H1 (cell line): Measurements from ENCODE around the gene FBLN2. TPM values are rescaled to one million over a fixed set of nuclear protein-coding genes. Genes with fewer than 3 reads are reported as not detected.
A peak's percentile ranks its signal among the peaks of the same experiment; 100 is the strongest.

Experiments
- CTCF ChIA-PET: fragments of 300-600 bp; sonication (Branson Sonifier 250); formaldehyde crosslinking; loops from one replicate; lab custom pipeline; 2021; ENCODE audit not compliant: partially characterized antibody; lab: Charles Lee
- POLR2A ChIA-PET: fragments of 300-600 bp; sonication (Branson Sonifier 250); formaldehyde crosslinking; loops from one replicate; lab custom pipeline; 2021; ENCODE audit warnings: inconsistent platforms; ENCODE audit not compliant: partially characterized antibody; lab: Charles Lee
- DNase-seq, 2 experiments: peaks; one replicate each; pipeline versions ENCODE4 v3.0.0 to v3.0.0-alpha.2; 2010 to 2022; ENCODE audit warnings: low spot score in 2 of 2, low read depth in 1 of 2, mixed read lengths in 1 of 2
- FAIRE-seq: peaks from 2 replicates; lab custom pipeline; 2011; peaks lifted over from hg19 to GRCh38; lab: Jason Lieb, UNC
- H2AFZ ChIP-seq: 2 replicates; pipeline ENCODE4 v1.8.1; 2012; ENCODE audit warnings: low read length, inconsistent platforms
- H2AK5ac ChIP-seq: 2 replicates; pipeline ENCODE4 v1.6.1; 2013; ENCODE audit warnings: low read depth, low read length
- H2BK120ac ChIP-seq: replicated peaks from 2 replicates; pipeline ENCODE3; 2013; ENCODE audit warnings: low read depth, low read length, inconsistent platforms
- H2BK12ac ChIP-seq: 2 replicates; pipeline ENCODE4 v1.6.1; 2013; ENCODE audit warnings: low read depth, low read length
- H2BK15ac ChIP-seq: 2 replicates; pipeline ENCODE4 v1.6.1; 2013; ENCODE audit warnings: low read length
- H2BK20ac ChIP-seq: 2 replicates; pipeline ENCODE4 v1.6.1; 2013; ENCODE audit warnings: low read length
- H2BK5ac ChIP-seq: 2 replicates; pipeline ENCODE4 v1.6.1; 2013; ENCODE audit warnings: low read depth, low read length
- H3K14ac ChIP-seq: 2 replicates; pipeline ENCODE4 v1.6.1; 2013; ENCODE audit warnings: inconsistent platforms; ENCODE audit not compliant: insufficient read length
- H3K18ac ChIP-seq: 2 replicates; pipeline ENCODE4 v1.6.1; 2013; ENCODE audit warnings: low read length; ENCODE audit errors: extremely low read depth
- H3K23ac ChIP-seq: 2 replicates; pipeline ENCODE4 v1.6.1; 2013; ENCODE audit warnings: inconsistent platforms; ENCODE audit not compliant: insufficient read length
- H3K23me2 ChIP-seq: 2 replicates; pipeline ENCODE4 v1.6.1; 2013; ENCODE audit warnings: low read depth, low read length
- H3K27ac ChIP-seq: 2 replicates; pipeline ENCODE4 v1.6.1; 2011; ENCODE audit warnings: low read depth, low read length, inconsistent platforms
- H3K27me3 ChIP-seq, 4 experiments: replicated peaks in 1 of 4; 1 replicate in 1 of 4; 2 replicates in 3 of 4; pipeline versions ENCODE4 v1.6.1 to v1.8.1; 2011 to 2013; ENCODE audit warnings: low read length in 3 of 4, mild to moderate bottlenecking in 3 of 4, inconsistent platforms in 2 of 4, mixed read lengths in 2 of 4, moderate library complexity in 1 of 4; ENCODE audit not compliant: control insufficient read depth in 3 of 4, insufficient read depth in 3 of 4; ENCODE audit errors: extremely low read depth in 1 of 4
- H3K36me3 ChIP-seq, 4 experiments: 2 replicates each; pipeline versions ENCODE4 v1.6.1 to v1.8.1; 2011 to 2013; ENCODE audit warnings: mild to moderate bottlenecking in 4 of 4, low read length in 3 of 4, moderate library complexity in 2 of 4, control low read depth in 1 of 4, inconsistent platforms in 1 of 4; ENCODE audit not compliant: insufficient read depth in 4 of 4, control insufficient read depth in 2 of 4
- H3K4ac ChIP-seq: replicated peaks from 2 replicates; pipeline ENCODE3; 2013; ENCODE audit warnings: low read length, low read depth, mixed read lengths, inconsistent platforms; ENCODE audit not compliant: insufficient read length
- H3K4me1 ChIP-seq, 4 experiments: replicated peaks in 1 of 4; 1 replicate in 1 of 4; 2 replicates in 3 of 4; pipeline versions ENCODE4 v1.6.1 to v1.8.1; 2011 to 2013; ENCODE audit warnings: low read length in 3 of 4, inconsistent platforms in 2 of 4, mixed read lengths in 1 of 4; ENCODE audit not compliant: insufficient read depth in 4 of 4, control insufficient read depth in 3 of 4
- H3K4me2 ChIP-seq, 2 experiments: 2 replicates each; pipeline versions ENCODE4 v1.6.1 to v1.8.1; 2011 to 2013; ENCODE audit warnings: low read depth in 2 of 2, low read length in 2 of 2, control low read depth in 1 of 2, inconsistent platforms in 1 of 2, mild to moderate bottlenecking in 1 of 2; ENCODE audit not compliant: insufficient read depth in 1 of 2
- H3K4me3 ChIP-seq, 4 experiments: fragments of 200-600, 300-600 bp in 1 of 4; sonication (generic), shearing (Covaris generic), sonication (Bioruptor Twin) in 1 of 4; 2 replicates each; pipeline versions ENCODE4 v1.5.1 to v1.8.1; 2011 to 2016; ENCODE audit warnings: low read length in 4 of 4, low read depth in 3 of 4, control low read depth in 2 of 4, inconsistent platforms in 2 of 4, mild to moderate bottlenecking in 2 of 4, mixed read lengths in 1 of 4, moderate library complexity in 1 of 4; ENCODE audit not compliant: insufficient read depth in 2 of 4; ENCODE audit errors: extremely low read depth in 1 of 4
- H3K56ac ChIP-seq: replicated peaks from 2 replicates; pipeline ENCODE3; 2013; ENCODE audit warnings: low read depth, mild to moderate bottlenecking, mixed read lengths, low read length, inconsistent platforms; ENCODE audit not compliant: insufficient read length
- H3K79me1 ChIP-seq: 2 replicates; pipeline ENCODE4 v1.6.1; 2013; ENCODE audit warnings: low read depth, low read length, control low read depth
- H3K79me2 ChIP-seq, 2 experiments: 2 replicates each; pipeline versions ENCODE4 v1.6.1 to v1.8.1; 2012 to 2013; ENCODE audit warnings: low read length in 2 of 2, mild to moderate bottlenecking in 2 of 2, inconsistent platforms in 1 of 2; ENCODE audit not compliant: insufficient read depth in 2 of 2, control insufficient read depth in 1 of 2
- H3K9ac ChIP-seq, 4 experiments: replicated peaks in 1 of 4; 1 replicate in 1 of 4; 2 replicates in 3 of 4; pipeline versions ENCODE4 v1.6.1 to v1.8.1; 2011 to 2013; ENCODE audit warnings: low read depth in 3 of 4, low read length in 3 of 4, control low read depth in 2 of 4, mild to moderate bottlenecking in 2 of 4, moderate library complexity in 2 of 4, inconsistent platforms in 1 of 4; ENCODE audit errors: extremely low read depth in 1 of 4
- H3K9me3 ChIP-seq, 2 experiments: 2 replicates each; pipeline versions ENCODE4 v1.6.1 to v1.8.1; 2012 to 2013; ENCODE audit warnings: mild to moderate bottlenecking in 2 of 2, moderate library complexity in 2 of 2, control low read depth in 1 of 2, inconsistent platforms in 1 of 2, low read depth in 1 of 2, low read length in 1 of 2, mixed read lengths in 1 of 2; ENCODE audit not compliant: insufficient read depth in 2 of 2
- H4K20me1 ChIP-seq, 2 experiments: replicated peaks in 1 of 2; 2 replicates each; pipeline versions ENCODE3 to v1.8.1; 2011 to 2013; ENCODE audit warnings: inconsistent platforms in 2 of 2, low read length in 2 of 2, mild to moderate bottlenecking in 1 of 2; ENCODE audit not compliant: insufficient read depth in 2 of 2, control insufficient read depth in 1 of 2
- H4K5ac ChIP-seq: 2 replicates; pipeline ENCODE4 v1.6.1; 2013; ENCODE audit warnings: low read length, low read depth, mixed read lengths, inconsistent platforms; ENCODE audit not compliant: insufficient read length
- H4K8ac ChIP-seq: 2 replicates; pipeline ENCODE4 v1.8.0; 2013; ENCODE audit warnings: mild to moderate bottlenecking, moderate library complexity, low read length, inconsistent platforms; ENCODE audit not compliant: insufficient read depth; ENCODE audit errors: extremely low read depth
- H4K91ac ChIP-seq: replicated peaks from 2 replicates; pipeline ENCODE3; 2013; ENCODE audit warnings: low read length, mixed read lengths, inconsistent platforms; ENCODE audit not compliant: insufficient read length
- ATF2 ChIP-seq: IDR thresholded peaks from 2 replicates; pipeline ENCODE4 v1.6.1; 2012; ENCODE audit warnings: low read length, inconsistent platforms
- ATF3 ChIP-seq: IDR thresholded peaks from 2 replicates; pipeline ENCODE4 v1.6.1; 2011; ENCODE audit warnings: low read depth, mild to moderate bottlenecking, low read length; ENCODE audit not compliant: insufficient read depth
- CHD1 ChIP-seq: IDR thresholded peaks from 2 replicates; pipeline ENCODE4 v1.6.1; 2012; ENCODE audit warnings: low read depth, low read length, improper control_type of control experiment
- POLR2A ChIP-seq, 2 experiments: IDR thresholded peaks; 1 replicate in 1 of 2; 2 replicates in 1 of 2; pipeline ENCODE4 v1.6.1; 2011; ENCODE audit warnings: low read depth in 2 of 2, low read length in 2 of 2, mild to moderate bottlenecking in 2 of 2; ENCODE audit errors: control extremely low read depth in 1 of 2
- RNF2 ChIP-seq: fragments of 200-900, 300-1000 bp; sonication (generic); IDR thresholded peaks from 2 replicates; pipeline ENCODE4 v1.7.1; 2016; ENCODE audit warnings: borderline replicate concordance, low read depth, mild to moderate bottlenecking, antibody characterized with exemption, low read length; ENCODE audit not compliant: poor library complexity, severe bottlenecking; ENCODE audit errors: missing control alignments
- SIN3A ChIP-seq, 2 experiments: IDR thresholded peaks in 1 of 2; conservative IDR thresholded peaks in 1 of 2; 2 replicates each; pipeline ENCODE4 v1.6.1; 2011 to 2012; ENCODE audit warnings: low read length in 2 of 2, improper control_type of control experiment in 1 of 2, low read depth in 1 of 2, mild to moderate bottlenecking in 1 of 2
- SIRT6 ChIP-seq: IDR thresholded peaks from one replicate; pipeline ENCODE4 v1.7.1; 2012; ENCODE audit warnings: low read length, inconsistent platforms
- TAF7 ChIP-seq: optimal IDR thresholded peaks from 2 replicates; pipeline ENCODE3; 2011; ENCODE audit warnings: low read depth, mild to moderate bottlenecking, inconsistent platforms, low read length, moderate library complexity, borderline replicate concordance
- TCF12 ChIP-seq: IDR thresholded peaks from 2 replicates; pipeline ENCODE4 v1.6.1; 2011; ENCODE audit warnings: low read depth, mild to moderate bottlenecking, low read length
- WGBS, 2 experiments: shearing (Covaris generic) in 1 of 2; methylation state at CpG; one replicate each; pipeline versions ENCODE4 v1.1.6 to v1.1.7; 2013 to 2015; ENCODE audit warnings: low lambda C conversion rate in 2 of 2, mixed read lengths in 2 of 2, inconsistent platforms in 1 of 2, low coverage in 1 of 2, missing lambda C conversion rate in 1 of 2; ENCODE audit not compliant: insufficient replicate concordance in 2 of 2, insufficient coverage in 1 of 2, insufficient read length in 1 of 2; ENCODE audit errors: extremely low coverage in 1 of 2, missing lambda C conversion rate in 1 of 2; 5-methylcytosine and 5-hydroxymethylcytosine counted together
- polyA plus RNA-seq, 7 experiments: library from polyadenylated mRNA; depleted of rRNA in 3 of 7; stranded (reverse) in 5 of 7; unstranded in 2 of 7; fragments of >200 nt in 5 of 7; fragments of 200-250 nt in 2 of 7; gene quantifications; 1 replicate in 5 of 7; 2 replicates in 1 of 7; 4 replicates in 1 of 7; pipeline versions ENCODE4 v1.2.1 to v1.2.3, GENCODE V29; 2011 to 2013; ENCODE audit warnings: missing spikeins in 2 of 7, mixed read lengths in 2 of 7
- total RNA-seq: library from RNA; stranded (reverse); fragmentation: NEBNext Ultra II Directional; extraction: Animal tissue kit (Norgen Biotek cat#: 25700); gene quantifications from 2 replicates; pipeline ENCODE4 v1.2.1, GENCODE V29; 2021

Gene FBLN2
- total and polyA plus RNA-seq, 2 of the 8 experiments (the other 6 are each of a cell fraction or from before 2014, with no cell fraction given) = 17.4 to 24.2 TPM

DNA sequence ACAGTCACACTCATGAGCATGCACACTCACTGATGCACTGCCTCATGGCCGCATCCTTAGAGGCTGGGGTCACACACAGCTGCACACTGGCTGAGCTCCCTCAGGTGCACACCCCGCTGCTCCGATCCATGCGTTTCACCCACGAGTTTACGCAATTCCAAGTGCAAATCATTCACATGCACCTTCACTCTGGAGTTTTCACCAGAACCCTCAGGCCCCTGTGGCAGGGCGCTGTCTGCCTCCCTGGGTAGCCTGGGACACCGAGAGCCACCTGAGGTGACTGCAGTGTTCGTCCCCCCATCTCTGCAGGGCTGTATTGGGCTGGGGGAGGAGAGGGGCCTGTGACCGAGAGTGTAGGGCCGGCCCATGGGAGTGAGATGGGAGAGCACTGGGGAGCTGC is 134.8 kb downstream of the FBLN2 start:
- Histone ChIP-seq H3K14ac (no peak overlapping the region), H3K23me2 (peaks cover 7% of the 10 kb centered on the region; the same call in 1 of the 2 replicates), H4K8ac (no peak overlapping the region), H3K4ac (no peak overlapping the region), H2BK5ac (peak overlapping the region; percentile 52; the same call in 1 of the 2 replicates), H4K91ac (no peak overlapping the region), H2BK12ac (no peak overlapping the region), H3K18ac (no peak overlapping the region), H2BK120ac (no peak overlapping the region), H3K36me3 (no peaks in the 10 kb centered on the region), H3K4me3 (no peak overlapping the region), H3K9ac (no peak overlapping the region), H3K27me3 (peaks cover 0 to 2% (median under 1%) of the 10 kb centered on the region in 4 experiments; a peak in 3 of 7 replicates), H3K4me1 (peaks cover 2 to 15% (median 8%) of the 10 kb centered on the region in 4 experiments; a peak in 6 of 7 replicates), H3K23ac (no peak overlapping the region), H2BK15ac (no peak overlapping the region; the same call in 1 of the 2 replicates), H3K27ac (no peak overlapping the region), H3K56ac (no peak overlapping the region), H3K79me1 (no peaks in the 10 kb centered on the region), H2AK5ac (no peak overlapping the region), H3K4me2 (no peak overlapping the region), H2AFZ (no peak overlapping the region), H4K5ac (no peak overlapping the region), H3K9me3 (no peaks in the 10 kb centered on the region), H3K79me2 (no peaks in the 10 kb centered on the region), H4K20me1 (peaks cover 0 to 4% of the 10 kb centered on the region in 2 experiments), H2BK20ac (no peak overlapping the region)
- WGBS, 2 experiments = 88% methylated on average over 11 of the region's 11 CpGs; no CpG with 5 or more reads in 1 of the 2 experiments
- FAIRE-seq = no peak
- CTCF ChIA-PET = interaction anchor here (1.3 to 6.2 kb wide), 2 partner anchors 27 to 33 kb away, joined by 3 to 58 read pairs; no protein-coding TSS in a partner anchor
- no peak for TF ChIP-seq ATF3
- no peak for TF ChIP-seq SIRT6
- no peak for TF ChIP-seq CHD1
- no peak for TF ChIP-seq TAF7
- no peak for TF ChIP-seq TCF12
- TF ChIP-seq SIN3A (conservative IDR thresholded peaks at IDR 0.05 in 1 of 2, IDR thresholded peaks at IDR 0.05 in 1 of 2; ENCODE audit: low read depth in 1 of 2, low read length in 2 of 2) = no peak
- no peak for TF ChIP-seq ATF2
- TF ChIP-seq RNF2 = no peak
- no peak for TF ChIP-seq POLR2A (IDR thresholded peaks at IDR 0.05; ENCODE audit: control extremely low read depth in 1 of 2, low read depth in 2 of 2, low read length in 2 of 2)
- no peak for DNase-seq
- POLR2A ChIA-PET = no interaction called here
